ENCODE results near the gene TK2.

The TK2 gene

GRCh38 chr16:66563574-66564334, 13.8 kb upstream of the TK2 start:
- in situ Hi-C loops (cut with HindIII; ENCODE audit: low sequenced_read_pairs) = no loop called here
- TF ChIP-seq CTCF (IDR thresholded peaks at IDR 0.05; ENCODE audit: low read depth, low read length) = no peak
- no peak for DNase-seq (ENCODE audit: low read depth, low spot score)
- no peak overlapping the region for H3K4me3 ChIP-seq (ENCODE audit: low read depth, low read length)

- TF ChIP-seq CTCF (IDR thresholded peaks at IDR 0.05; ENCODE audit: low read depth, low read length) = no peak
- in situ Hi-C loops (cut with HindIII; ENCODE audit: low sequenced_read_pairs) = no loop called here
- no peak overlapping the region for H3K4me3 ChIP-seq (ENCODE audit: low read depth, low read length)
- DNase-seq (ENCODE audit: low read depth, low spot score) = no peak
Observed at GRCh38 chr16:66562986-66563385, 13.1 kb upstream of the TK2 start.

- no peak for TF ChIP-seq CTCF (IDR thresholded peaks at IDR 0.05; ENCODE audit: low read depth, low read length)
- DNase-seq (ENCODE audit: low read depth, low spot score) = no peak
- no peak overlapping the region for H3K4me3 ChIP-seq (ENCODE audit: low read depth, low read length)
- in situ Hi-C loops (cut with HindIII; ENCODE audit: low sequenced_read_pairs) = no loop called here
Observed at GRCh38 chr16:66562409-66562808, 12.5 kb upstream of the TK2 start.

GRCh38 chr16:66561381-66562080, 11.6 kb upstream of the TK2 start:
- no peak for DNase-seq (ENCODE audit: low read depth, low spot score)
- no peak for TF ChIP-seq CTCF (IDR thresholded peaks at IDR 0.05; ENCODE audit: low read depth, low read length)
- no peak overlapping the region for H3K4me3 ChIP-seq (ENCODE audit: low read depth, low read length)
- in situ Hi-C loops (cut with HindIII; ENCODE audit: low sequenced_read_pairs) = no loop called here

- no peak for DNase-seq (ENCODE audit: low read depth, low spot score)
- no peak overlapping the region for H3K4me3 ChIP-seq (ENCODE audit: low read depth, low read length)
- TF ChIP-seq CTCF (IDR thresholded peaks at IDR 0.05; ENCODE audit: low read depth, low read length) = no peak
- in situ Hi-C loops (cut with HindIII; ENCODE audit: low sequenced_read_pairs) = no loop called here
Observed at GRCh38 chr16:66560107-66560506, 10.2 kb upstream of the TK2 start.

- in situ Hi-C loops (cut with HindIII; ENCODE audit: low sequenced_read_pairs) = no loop called here
- DNase-seq (ENCODE audit: low read depth, low spot score) = no peak
- H3K4me3 ChIP-seq (ENCODE audit: low read depth, low read length) = no peak overlapping the region
- no peak for TF ChIP-seq CTCF (IDR thresholded peaks at IDR 0.05; ENCODE audit: low read depth, low read length)
Observed at GRCh38 chr16:66554495-66554894, 4.6 kb upstream of the TK2 start.
